ENCODE measurements around the gene TSPAN33.
"Not testable (repeated sequence)": the region's sequence is repeated elsewhere in the genome, so short reads cannot be mapped to it uniquely, and the experiment has no call there.

Gene TSPAN33, protein sequence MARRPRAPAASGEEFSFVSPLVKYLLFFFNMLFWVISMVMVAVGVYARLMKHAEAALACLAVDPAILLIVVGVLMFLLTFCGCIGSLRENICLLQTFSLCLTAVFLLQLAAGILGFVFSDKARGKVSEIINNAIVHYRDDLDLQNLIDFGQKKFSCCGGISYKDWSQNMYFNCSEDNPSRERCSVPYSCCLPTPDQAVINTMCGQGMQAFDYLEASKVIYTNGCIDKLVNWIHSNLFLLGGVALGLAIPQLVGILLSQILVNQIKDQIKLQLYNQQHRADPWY

DNA sequence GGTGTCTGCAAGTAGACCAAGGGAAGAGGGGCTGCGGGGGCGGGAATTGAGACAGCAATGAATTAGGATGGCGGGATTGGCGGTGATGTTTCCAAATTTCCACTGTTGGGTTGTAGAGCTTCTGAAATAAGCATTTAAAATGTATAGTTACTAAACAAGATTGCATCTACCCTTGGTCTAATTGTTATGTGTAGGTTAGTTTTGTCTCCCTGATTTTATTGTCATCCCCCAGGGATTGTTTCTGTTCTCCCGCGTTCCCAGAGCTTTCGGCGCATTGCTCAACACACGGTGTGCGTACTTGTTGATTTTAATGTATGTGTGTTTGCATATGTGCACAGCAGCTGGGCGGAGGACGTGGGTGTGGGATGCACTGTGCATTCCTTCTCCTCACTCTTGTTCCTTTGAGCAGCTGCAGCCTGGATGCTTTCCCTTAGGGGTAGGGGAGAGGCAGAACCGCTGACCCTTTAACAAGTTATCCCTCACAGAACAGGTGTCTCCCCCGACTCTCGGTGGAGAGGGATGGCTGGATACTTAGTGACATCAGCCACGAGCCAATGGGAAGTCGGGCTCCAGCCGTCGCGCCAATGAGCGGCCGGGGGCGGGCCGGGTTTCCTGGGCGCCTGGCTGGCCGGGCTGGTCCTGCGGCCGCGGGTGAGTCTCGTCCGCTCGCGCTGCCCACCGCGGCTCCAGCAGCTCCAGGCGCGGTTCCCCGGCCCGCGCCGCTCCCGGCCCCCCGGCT is at the start of gene TSPAN33:
Gene TSPAN33 (plus strand): TSS at position 613 of the 739 bp plus-strand sequence. CDS start 274 bp downstream, outside the sequence.
- peak; percentile 82 for DNase-seq

DNA sequence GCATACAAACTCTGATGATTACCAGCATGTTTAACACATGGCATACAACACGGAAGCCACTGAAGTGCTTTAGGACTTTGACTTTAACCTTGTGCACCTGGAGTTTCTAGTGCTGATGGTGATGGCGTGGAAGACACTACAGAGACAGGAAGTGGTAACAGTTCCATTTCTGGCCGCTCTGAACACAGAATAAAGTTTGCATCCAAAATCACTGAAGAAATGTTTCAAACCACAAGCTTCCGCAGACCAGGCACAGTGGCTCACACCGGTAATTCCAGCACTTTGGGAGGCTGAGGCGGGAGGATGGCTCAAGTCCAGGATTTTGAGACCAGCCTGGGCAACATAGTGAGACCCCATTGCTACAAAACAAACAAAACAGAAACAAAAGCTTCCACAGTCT is 49.2 kb upstream of the TSPAN33 start:
- no peak for DNase-seq

DNA sequence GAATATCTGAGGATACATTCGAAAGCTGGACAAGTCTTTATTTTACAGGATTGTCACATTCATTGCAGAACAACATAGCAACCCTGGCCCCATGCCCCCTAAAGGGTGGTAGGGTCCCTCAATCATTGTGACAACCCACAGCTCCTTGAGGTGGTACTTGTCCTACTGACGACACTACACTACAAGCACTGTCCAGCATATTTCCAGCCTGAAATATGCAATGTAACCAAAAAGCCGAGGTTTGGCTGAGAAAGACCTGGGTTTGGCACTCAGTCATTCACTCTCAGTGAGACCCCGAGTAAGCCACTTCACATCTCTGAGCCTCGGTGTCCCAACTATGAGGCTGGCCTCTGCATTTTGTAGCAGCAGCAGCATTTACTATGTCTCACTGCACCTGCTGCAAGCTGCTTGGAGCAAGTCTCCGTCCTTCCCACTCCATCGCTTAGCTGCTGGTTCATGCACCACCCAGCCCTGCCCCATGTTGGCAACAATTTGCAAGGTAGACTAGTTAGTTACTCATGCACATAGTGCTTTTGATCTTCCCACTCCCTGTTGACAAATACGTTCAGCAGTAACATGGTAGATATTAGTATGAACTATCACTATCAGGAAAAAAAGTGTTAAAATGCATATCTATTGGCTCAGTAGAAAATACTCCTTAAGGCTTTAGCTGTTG is 46.0 kb upstream of the TSPAN33 start:
- DNase-seq, result no peak

DNA sequence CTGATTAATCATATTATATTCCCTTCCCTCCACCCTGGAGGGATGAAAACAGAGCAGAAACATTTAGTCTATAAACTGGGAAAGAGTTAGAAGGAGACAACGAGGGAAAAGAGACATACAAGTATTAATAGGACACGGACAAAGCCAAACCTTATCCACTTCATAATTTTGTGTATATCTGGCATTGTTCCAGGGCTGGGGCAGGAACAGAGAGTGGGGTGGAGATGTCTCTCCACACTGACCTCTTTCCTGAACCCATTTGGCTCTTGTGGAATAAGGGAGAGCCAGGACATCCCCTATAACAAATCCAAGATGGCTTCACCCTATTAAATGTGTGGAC is 43.7 kb upstream of the TSPAN33 start:
- no peak for DNase-seq

DNA sequence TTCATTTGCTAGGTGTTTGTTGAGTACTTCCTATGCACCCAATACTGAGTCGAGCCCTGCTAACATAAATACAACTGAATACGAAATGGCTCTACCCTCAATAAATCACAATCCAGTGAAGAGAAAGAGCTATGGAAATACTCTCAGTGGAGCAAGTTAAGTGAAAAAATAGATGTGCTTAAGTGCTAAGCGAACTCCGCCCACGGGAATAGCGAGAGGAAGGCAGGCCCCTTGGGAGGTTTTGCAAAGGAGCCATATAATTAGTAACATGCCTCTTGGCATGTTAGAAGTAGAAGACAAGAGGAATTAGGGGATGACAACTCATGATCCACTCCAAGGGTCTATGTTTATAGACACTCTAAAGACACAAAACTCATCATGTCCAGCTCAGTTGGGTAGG is 42.8 kb upstream of the TSPAN33 start:
- DNase-seq, result no peak

DNA sequence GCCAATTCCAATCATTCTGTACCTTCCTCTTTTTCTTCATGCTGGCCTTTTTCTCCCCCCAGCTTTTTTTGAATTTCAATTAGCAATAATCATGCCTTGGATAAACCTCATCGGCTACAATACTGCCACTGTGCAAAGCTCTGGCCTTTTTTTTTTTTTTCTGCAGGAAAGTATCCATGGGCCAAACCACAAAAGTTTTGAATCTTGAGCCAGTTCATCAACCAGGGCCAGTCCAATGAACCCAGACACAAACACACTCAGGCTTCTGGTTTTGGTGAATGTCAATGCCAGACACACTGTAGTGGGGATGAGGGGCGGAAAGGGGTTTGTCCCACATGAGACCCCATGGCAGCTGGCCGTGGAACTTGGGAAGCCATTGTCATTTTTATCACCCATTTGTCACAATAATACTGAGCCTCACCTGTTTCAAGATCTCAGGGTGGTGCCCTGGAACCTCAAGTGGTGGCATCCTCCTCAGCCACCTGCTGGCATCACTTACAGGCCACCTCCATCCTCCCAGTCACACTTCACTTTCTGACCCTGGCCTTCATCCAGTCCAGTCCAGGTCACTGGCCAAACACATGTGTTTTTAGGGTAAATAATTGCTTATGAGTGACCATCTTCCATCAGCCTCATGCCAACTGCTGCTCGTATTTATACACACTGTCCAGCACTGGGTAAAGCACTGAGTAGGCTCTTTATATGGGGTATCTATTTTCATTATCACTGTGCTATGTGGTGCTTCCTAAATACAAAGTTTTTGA is 40.8 kb upstream of the TSPAN33 start:
- DNase-seq, result no peak

DNA sequence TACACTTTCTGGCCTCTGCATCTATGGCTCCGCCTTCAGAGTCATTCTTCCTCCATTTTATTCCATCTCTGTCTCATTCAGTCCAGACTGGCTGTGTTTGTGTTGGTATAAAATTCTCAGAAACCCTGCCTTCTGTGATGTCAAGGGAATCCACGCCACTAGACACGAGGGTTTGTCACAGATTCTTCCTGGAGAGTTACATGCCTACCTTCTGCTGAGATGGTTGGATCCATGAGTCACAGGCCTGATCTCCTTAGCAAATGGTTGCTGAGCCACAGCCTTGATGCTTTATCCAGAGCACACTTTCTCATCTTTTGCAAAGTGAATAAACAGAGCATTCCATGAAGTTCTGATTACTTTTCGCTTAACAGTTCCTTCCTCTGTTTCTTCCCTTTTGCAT is 35.9 kb upstream of the TSPAN33 start:
- DNase-seq, result no peak

DNA sequence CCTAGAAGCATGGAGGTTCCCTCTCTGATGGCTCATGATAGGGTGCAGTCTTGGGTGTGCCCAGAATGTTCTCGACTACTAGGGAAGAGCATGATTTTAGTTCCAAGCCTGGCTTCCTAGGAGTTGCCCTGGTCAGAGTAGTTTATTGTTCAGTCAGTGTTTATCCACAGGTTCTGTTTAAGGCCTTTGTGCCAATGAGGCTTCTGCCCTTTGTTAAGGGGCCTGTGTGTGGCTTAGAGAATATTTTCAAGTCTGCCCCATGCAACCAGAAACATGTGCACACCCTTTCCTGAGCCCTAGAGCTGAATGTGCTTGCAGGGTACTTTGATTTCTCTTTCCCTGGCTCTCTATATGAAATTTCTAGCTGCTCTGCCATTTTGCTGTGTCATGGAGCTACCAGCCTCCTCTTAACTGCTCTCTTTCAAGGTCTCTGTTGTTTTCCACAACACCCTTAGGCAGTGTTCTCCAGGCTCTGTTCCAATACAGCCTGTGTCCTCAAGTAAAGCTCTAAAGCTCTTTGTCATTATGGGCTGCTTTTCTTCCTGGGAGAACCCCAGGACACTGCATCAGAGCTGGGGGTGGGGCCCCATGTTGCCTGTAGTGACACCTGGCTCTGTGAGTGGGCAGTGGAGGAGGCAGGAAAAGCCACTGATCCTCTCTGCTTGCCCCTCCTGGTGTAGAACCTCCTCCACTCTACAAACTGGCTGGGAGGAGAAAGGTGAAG is 34.1 kb upstream of the TSPAN33 start:
- DNase-seq, result no peak

DNA sequence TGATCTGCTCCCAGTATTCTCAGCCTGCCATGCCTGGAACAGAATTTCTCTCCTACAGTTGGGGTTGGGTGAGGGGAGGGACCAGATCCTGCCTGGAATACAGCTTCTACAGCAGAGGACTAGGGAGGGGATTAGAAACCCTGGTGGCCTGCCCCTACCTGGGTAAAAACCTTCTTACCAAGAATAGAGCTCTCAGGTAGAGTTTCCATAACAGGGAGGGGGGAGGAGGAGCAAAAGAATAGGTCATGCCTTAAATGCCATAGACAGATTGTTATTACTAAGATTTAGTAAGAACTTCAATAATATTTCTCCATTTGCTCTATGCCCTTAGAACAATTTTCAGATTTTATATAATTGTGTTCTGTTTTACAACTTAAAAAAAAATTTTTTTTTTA is 33.5 kb upstream of the TSPAN33 start:
- DNase-seq, result no peak

DNA sequence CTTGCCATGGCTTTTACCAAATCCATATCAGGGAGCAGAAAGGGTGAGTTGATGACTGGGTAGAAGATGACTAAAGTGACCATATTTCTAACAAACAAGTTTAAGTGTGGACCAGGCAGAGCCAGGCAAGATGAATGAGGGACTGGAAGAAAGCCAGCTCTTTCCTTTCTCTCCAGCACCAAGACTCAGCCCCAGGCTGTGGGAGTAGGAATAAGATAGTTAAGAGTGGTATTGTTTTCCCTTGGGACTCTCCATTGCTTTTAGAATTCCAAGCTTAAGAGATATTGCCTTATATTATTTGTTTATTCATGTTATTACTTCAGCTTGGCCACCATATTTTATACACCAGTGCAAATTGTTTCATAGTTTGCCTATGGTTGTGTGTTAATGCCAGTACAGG is 28.8 kb upstream of the TSPAN33 start:
- no peak for DNase-seq

DNA sequence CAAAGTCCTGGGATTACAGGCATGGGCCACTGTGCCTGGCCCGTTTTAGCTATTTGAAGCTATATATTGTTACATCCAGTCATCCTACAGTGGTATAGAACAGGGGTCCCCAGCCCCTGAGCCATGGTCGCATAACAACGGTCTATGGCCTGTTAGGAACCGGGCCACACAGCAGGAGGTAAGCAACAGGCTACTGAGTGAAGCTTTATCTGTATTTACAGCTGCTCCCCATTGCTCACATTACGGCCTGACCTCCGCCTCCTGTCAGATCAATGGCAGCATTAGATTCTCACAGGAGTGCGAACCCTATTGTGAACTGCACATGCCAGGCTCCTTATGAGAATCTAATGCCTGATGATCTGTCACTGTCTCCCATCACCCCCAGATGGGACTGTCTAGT is 26.3 kb upstream of the TSPAN33 start:
- DNase-seq, result no peak

DNA sequence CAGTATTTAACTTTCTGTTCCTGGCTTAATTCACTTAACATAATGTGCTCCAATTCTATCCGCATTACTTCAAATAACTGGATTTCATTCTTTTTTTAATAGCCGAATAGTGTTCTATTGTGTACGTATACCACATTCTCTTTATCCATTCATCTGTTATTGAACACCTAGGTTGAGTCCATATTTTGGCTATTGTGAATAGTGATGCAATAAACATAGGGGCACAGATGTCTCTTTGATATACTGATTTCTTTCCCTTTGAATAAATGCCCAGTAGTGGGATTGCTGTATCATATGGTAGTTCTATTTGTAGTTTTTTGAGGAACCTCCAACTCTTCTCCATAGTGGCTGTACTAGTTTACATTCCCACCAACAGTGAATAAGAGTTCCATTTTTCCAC is 25.5 kb upstream of the TSPAN33 start:
- no peak for DNase-seq

DNA sequence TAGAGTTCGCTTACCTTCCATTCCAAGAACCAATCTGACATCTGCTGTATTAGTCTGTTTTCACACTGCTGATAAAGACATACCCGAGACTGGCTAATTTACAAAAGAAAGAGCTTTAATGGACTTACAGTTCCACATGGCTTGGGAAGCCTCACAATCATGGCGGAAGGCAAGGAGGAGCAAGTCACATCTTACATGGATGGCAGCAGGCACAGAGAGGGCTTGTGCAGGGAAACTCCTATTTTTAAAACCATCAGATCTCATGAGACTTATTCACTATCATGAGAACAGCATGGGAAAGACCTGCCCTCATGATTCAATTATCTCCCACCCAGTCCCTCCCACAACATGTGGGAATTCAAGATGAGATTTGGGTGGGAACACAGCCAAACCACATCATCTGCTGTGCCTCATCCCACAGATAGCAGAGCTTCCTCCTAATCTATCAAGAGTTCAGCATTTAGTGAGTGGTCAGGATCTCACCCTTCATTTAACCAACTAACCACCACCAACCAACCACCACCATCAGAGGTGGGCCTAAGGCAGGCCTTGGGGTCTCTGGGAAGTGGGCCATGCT is 22.9 kb upstream of the TSPAN33 start:
- DNase-seq, result not testable (repeated sequence)

DNA sequence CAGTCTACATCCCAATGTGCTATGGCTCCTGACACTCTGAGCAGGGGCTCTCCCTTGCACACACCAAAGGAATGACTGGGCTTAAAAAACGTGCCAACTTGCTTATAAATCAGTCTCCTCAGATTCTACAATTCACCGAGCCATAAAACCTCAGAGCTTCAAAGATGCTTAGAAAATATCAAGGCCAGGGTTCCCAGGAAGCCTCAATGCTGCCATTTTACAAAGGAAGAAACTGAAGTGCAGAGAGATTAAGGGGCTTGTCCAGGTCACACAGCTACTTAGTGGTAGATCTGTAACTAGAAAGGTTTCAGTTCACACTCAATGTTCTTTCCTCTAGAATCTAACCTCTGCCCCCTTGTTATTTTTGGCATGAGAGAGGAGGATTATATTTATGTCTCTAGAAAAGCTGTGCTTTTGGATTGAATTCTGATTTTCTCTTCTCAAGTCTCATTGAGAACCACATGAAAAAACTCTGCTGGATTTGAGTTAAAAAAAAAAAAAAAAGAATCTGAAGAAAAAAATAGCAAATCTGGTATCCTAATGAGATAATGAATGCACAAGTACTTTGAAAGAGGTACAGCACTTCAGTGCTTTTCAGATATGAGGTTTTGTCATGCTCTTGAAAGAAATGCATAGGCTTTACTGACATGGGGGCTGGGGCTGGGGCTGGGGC is 22.3 kb upstream of the TSPAN33 start:
- no peak for DNase-seq

DNA sequence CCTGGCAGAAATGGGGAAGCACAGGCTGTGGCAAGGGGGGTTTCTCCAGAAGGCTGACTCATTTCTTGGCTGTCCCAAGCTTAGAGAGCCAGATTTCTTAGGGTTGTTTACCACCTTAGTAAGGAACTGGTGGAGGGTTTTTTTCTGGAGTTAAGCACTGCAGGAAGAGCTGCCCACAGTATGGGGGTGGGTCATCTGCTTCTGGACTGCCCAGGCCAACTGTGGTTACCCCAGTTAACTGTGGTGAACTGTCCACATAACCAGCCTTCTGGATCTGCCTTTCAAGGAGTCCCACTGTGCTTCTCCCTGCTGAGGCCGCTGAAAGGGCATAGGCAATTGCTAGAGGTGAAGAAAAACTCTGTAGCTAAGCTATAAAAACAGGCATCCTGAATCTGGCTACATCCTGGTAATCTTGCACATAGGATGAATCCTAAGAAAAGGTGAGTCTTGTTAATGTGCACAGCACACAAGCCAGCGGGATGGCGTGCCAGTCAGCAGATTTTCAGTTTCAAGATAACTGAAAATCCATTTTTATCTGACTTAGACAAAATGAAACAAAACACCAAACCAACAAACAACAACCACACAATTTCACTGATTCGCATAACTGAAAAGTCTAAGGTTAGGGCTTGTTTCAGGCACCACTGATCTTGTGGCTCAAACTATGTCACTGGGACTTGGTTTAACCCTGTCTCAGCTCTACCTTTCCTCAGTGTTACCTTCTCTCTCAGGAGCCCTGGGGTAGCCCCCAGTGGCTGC is 21.6 kb upstream of the TSPAN33 start:
- no peak for DNase-seq

DNA sequence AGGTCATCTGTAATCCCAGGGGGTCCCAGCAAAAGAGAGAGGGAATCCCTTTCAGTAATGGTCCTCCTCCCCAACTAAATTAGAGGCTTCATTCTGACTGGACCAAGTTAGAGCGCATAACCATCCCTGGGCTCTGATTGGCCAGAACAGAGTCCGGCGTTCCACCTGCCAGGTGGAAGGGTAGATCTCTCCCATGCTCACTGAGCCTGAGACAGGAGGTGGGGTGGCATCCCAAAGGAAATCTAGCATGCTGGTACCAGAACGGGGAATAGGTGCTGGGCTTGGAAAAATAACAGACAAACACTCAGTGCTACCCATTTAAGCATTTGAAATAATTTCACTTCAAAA is 21.0 kb upstream of the TSPAN33 start:
- no peak for DNase-seq

DNA sequence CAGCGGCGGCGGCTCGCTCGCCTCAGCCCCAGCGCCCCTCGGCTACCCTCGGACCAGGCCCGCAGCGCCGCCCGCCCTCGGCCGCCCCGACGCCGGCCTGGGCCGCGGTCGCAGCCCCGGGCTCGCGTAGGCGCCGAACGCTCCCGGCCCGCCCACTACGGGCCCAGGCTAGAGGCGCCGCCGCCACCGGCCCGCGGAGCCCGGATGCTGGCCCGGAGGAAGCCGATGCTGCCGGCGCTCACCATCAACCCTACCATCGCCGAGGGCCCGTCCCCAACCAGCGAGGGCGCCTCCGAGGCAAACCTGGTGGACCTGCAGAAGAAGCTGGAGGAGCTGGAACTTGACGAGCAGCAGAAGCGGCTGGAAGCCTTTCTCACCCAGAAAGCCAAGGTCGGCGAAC is 18.2 kb upstream of the TSPAN33 start:
- DNase-seq, result no peak

DNA sequence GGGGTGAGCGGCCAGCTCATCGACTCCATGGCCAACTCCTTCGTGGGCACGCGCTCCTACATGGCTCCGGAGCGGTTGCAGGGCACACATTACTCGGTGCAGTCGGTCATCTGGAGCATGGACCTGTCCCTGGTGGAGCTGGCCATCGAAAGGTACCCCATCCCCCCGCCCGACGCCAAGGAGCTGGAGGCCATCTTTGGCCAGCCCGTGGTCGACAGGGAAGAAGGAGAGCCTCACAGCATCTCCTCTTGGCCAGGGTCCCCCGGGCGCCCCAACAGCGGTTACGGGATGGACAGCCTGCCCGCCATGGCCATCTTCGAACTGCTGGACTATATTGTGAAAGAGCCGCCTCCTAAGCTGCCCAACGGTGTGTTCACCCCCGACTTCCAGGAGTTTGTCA is 17.4 kb upstream of the TSPAN33 start:
- no peak for DNase-seq

DNA sequence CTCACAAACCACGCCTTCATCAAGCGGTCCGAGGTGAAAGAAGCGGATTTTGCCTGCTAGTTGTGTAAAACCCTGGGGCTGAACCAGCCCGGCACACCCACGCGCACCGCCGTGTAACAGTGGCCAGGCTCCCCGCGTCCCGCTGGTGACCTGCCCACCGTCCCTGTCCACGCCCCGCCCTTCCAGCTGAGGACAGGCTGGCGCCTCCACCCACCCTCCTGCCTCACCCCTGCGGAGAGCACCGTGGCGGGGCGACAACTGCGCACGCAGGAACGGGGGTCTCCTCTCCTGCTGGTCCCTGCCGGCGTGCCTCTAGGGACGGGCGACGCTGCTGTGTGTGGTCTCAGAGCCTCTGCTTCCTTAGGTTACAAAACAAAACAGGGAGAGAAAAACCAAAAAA is 16.9 kb upstream of the TSPAN33 start:
- no peak for DNase-seq

DNA sequence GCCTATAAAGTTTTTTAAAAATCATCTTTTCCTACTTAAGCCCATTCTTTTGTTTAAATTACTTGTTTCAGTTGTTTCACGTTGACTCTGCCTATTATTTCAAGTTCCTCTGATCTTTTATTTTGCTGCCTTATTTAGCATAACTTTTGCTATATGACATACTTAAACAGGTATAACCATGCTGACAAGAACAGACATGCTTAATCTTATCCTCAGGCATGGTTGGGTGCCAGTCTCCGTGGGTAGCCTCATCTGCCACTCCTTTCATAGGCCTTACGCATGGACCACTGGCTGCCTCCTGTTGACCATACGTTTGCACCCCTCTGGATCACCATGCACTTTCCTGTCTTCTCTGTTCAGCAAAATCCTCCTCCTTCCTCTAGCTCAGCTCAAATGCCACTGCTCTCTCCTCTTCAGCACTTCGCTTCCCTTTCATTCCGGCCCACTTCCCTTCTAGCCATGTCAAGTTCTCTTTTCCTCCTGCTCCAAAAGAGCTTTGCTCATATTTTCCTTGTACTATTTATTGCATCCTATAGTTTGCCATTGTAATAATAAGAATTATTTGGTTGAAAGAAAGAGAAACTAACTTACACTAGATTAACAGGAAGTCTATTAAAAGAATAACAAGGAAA is 10.0 kb upstream of the TSPAN33 start:
- no peak for DNase-seq

Measured in right forelimb (tissue), 1 donor.